Body of pancreas (tissue), 4 donors: Measurements from ENCODE around the gene MROH9. TPM values are rescaled to one million over a fixed set of nuclear protein-coding genes. Genes with fewer than 3 reads are reported as not detected.

Experiments used
- ATAC-seq: fragments of 150-250 bp; one replicate; pipeline ENCODE4 v1.9.1; 2016
- DNase-seq, 4 donors: peaks; one replicate each; pipeline ENCODE4 v3.0.0-alpha.2; 2019
- H3K27ac ChIP-seq, 4 donors: fragments of 200-600 bp; sonication (generic); 1 replicate in 3 of 4; 2 replicates in 1 of 4; pipeline versions ENCODE4 v1.5.1 to v1.6.1; 2016 to 2019; ENCODE audit warnings: mild to moderate bottlenecking in 1 of 4, mixed read lengths in 1 of 4, moderate library complexity in 1 of 4
- H3K27me3 ChIP-seq, 2 donors: fragments of 200-600 bp; sonication (generic); one replicate each; pipeline ENCODE4 v1.6.0; 2016; ENCODE audit warnings: mild to moderate bottlenecking in 1 of 2
- H3K36me3 ChIP-seq, 2 donors: fragments of 200-600 bp; sonication (generic); replicated peaks in 1 of 2; 2 replicates each; pipeline ENCODE4 v1.5.1; 2016; ENCODE audit warnings: low read depth in 2 of 2; ENCODE audit not compliant: insufficient read depth in 1 of 2
- H3K4me1 ChIP-seq: fragments of 200-600 bp; sonication (generic); one replicate; pipeline ENCODE4 v1.6.0; 2016
- H3K4me3 ChIP-seq, 2 donors: fragments of 200-600 bp; sonication (generic); 1 replicate in 1 of 2; 2 replicates in 1 of 2; pipeline ENCODE4 v1.5.1; 2016 to 2019
- H3K9me3 ChIP-seq, 3 donors: fragments of 200-600 bp; sonication (generic); 1 replicate in 2 of 3; 2 replicates in 1 of 3; pipeline ENCODE4 v1.5.1; 2016
- POLR2A ChIP-seq, 3 donors: fragments of 450-650 bp; IDR thresholded peaks; one replicate each; pipeline ENCODE4 v1.6.1; 2016; ENCODE audit warnings: antibody characterized with exemption in 3 of 3, mild to moderate bottlenecking in 2 of 3
- WGBS, 2 donors: methylation state at CpG; one replicate each; pipeline ENCODE4 v1.1.5; 2017; 5-methylcytosine and 5-hydroxymethylcytosine counted together
- intact Hi-C: fragments of 100-400 bp; cut with DNase I; formaldehyde crosslinking; loops from one replicate; pipeline ENCODE4 v1.15.1; 2023
- microRNA counts, 2 donors: library from miRNA; unstranded; fragments of <30 nt; microRNA quantifications; one replicate each; lab custom pipeline; 2017
- microRNA-seq, 2 donors: library from miRNA; unstranded; fragments of <30 nt; microRNA quantifications; one replicate each; pipeline ENCODE4, GENCODE V29; 2016; ENCODE audit warnings: borderline number of aligned reads in 2 of 2, borderline replicate concordance in 2 of 2
- small RNA-seq: library from RNA; depleted of rRNA; stranded (forward); fragments of <200 nt; gene quantifications from one replicate; pipeline ENCODE3, GENCODE V24; 2016
- total RNA-seq, 2 donors: library from RNA; depleted of rRNA; stranded (reverse); fragments of >200 nt; gene quantifications; one replicate each; pipeline ENCODE4 v1.1.0, GENCODE V29; 2016
- TF ChIP-seq, protein P1 (sequence below), 7 experiments: fragments of 450-650 bp in 4 of 7; fragments of 200-600 bp in 3 of 7; sonication (generic) in 3 of 7; IDR thresholded peaks; one replicate each; pipeline ENCODE4 v1.5.1; 2016 to 2019; ENCODE audit warnings: antibody characterized with exemption in 7 of 7

The MROH9 gene
- total RNA-seq, 2 donors from 2014 or later, result not detected

DNA sequence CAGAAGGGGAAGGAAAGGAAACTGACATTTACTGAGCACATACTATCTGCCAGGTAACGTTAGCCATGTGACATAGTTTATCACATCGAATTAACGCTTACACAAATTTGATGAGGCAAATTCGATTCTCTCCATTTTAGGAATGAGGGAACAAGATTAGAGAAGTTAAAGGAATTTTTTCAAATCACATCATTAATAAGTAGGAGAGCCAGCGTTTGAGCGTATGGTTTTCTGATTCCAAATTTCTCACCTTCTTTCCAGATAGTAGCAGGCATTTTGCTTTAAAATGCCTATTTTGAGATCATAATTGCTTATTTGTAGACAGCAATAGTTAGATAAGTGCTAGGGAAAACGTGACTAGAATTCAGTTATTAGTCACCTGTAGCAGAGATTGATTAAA, 174.6 kb downstream of the MROH9 start:
- intact Hi-C loops, result no loop called here
- WGBS, 2 donors, result 71 to 72% methylated on average over 7 of the region's 7 CpGs
- no peak for TF ChIP-seq POLR2A (IDR thresholded peaks at IDR 0.05)
- TF ChIP-seq, protein P1, sequence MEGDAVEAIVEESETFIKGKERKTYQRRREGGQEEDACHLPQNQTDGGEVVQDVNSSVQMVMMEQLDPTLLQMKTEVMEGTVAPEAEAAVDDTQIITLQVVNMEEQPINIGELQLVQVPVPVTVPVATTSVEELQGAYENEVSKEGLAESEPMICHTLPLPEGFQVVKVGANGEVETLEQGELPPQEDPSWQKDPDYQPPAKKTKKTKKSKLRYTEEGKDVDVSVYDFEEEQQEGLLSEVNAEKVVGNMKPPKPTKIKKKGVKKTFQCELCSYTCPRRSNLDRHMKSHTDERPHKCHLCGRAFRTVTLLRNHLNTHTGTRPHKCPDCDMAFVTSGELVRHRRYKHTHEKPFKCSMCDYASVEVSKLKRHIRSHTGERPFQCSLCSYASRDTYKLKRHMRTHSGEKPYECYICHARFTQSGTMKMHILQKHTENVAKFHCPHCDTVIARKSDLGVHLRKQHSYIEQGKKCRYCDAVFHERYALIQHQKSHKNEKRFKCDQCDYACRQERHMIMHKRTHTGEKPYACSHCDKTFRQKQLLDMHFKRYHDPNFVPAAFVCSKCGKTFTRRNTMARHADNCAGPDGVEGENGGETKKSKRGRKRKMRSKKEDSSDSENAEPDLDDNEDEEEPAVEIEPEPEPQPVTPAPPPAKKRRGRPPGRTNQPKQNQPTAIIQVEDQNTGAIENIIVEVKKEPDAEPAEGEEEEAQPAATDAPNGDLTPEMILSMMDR (IDR thresholded peaks at IDR 0.05), result no peak

DNA sequence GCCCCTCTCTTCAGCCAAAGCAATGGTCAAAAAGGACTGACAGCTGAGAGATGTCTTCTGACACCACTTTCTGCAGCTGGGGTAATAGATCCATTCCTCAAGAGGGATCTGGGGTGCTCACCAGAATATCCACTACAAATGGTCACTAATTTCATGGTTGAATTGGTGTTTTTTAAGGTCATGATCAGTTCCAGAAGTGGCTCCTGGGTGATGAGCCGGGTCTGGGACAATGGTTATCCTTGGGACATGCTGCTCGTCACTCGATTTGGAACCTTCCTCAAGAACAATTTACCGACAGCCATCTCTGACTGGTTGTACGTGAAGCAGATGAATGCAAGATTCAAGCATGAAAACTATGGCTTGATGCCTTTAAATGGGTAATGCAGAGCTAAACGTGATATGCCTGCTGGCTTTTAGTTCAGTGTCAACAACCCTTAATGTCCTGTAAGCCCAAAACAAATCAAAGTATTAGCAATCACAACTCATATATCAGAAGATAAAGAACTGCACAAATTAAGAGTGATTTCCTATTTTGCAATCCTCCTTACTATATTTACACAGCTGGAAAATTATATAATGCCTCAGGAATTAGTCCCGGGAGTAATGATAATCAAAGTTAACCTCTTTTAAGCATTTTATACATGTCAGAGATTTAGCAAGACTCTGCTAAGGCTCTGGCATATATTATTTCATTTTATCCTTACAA, 175.4 kb downstream of the MROH9 start:
- Histone ChIP-seq H3K9me3 (no peaks in the 10 kb centered on the region), H3K27ac (no peak overlapping the region), H3K4me3 (no peak overlapping the region), H3K4me1 (no peaks in the 10 kb centered on the region), H3K36me3 (no peaks in the 10 kb centered on the region), H3K27me3 (no peaks in the 10 kb centered on the region)
- ATAC-seq (no peak), DNase-seq (no peak)
- TF ChIP-seq POLR2A (IDR thresholded peaks at IDR 0.05), result no peak
- TF ChIP-seq, protein P1 (IDR thresholded peaks at IDR 0.05), result no peak
- WGBS, 2 donors, result 50 to 57% methylated on average over 7 of the region's 7 CpGs
- intact Hi-C loops, result no loop called here

More for the DNA sequence above, 174.6 kb downstream of the MROH9 start:
- H3K36me3 ChIP-seq, result no peaks in the 10 kb centered on the region
- no peak overlapping the region for H3K4me3 ChIP-seq
- ATAC-seq (no peak), DNase-seq (no peak)
- H3K9me3 ChIP-seq, result no peaks in the 10 kb centered on the region
- no peaks in the 10 kb centered on the region for H3K4me1 ChIP-seq
- H3K27me3 ChIP-seq, result no peaks in the 10 kb centered on the region
- H3K27ac ChIP-seq, result no peak overlapping the region

DNA sequence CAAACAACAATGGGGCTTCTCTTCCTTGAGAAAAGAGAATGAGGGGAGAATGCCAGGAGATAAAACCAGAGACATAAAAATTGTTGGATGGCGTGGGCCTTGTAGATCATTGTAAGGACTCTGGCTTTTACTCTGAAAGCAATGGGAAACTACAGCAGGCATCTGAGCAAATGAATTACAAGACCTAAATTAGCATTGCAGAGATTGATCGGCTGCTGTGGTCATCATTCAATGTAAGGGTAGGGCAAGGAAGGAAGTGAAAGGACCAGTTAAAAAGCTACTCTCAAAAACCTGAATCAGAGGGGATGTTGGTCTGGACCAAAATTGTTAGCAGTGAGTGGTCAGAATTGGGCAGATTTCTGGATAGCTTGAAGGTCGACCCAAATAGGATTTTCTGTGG, 176.8 kb downstream of the MROH9 start:
- no peaks in the 10 kb centered on the region for H3K27me3 ChIP-seq
- no peaks in the 10 kb centered on the region for H3K36me3 ChIP-seq
- DNase-seq (no peak), ATAC-seq (no peak)
- H3K27ac ChIP-seq, result no peak overlapping the region
- TF ChIP-seq, protein P1 (IDR thresholded peaks at IDR 0.05), result no peak
- TF ChIP-seq POLR2A (IDR thresholded peaks at IDR 0.05), result no peak
- no peak overlapping the region for H3K4me3 ChIP-seq
- 59 to 63% methylated on average over 3 of the region's 3 CpGs for WGBS, 2 donors
- intact Hi-C loops, result no loop called here
- H3K9me3 ChIP-seq, result no peaks in the 10 kb centered on the region
- H3K4me1 ChIP-seq, result no peaks in the 10 kb centered on the region

DNA sequence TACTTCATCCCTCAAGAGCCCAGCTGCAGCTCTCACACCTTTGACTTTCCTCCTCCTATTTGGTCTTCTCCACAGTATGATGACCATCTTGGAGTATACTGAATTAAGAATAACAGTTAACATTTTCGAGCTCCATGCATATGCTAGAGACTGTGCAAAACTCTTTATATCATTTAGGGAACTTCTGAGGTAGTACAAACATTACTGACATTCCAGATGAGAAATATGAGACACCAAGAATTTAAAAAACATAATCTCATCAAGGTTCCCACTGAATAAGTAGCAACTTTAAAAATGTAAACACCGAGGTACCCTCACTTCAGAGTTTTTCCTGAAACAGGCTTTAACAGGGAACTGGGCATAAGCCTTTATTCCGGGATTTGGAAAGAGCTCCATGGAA, 178.0 kb downstream of the MROH9 start:
- DNase-seq (no peak), ATAC-seq (no peak)
- Histone ChIP-seq H3K4me3 (no peak overlapping the region), H3K9me3 (no peaks in the 10 kb centered on the region), H3K27me3 (no peaks in the 10 kb centered on the region), H3K4me1 (no peaks in the 10 kb centered on the region), H3K36me3 (no peaks in the 10 kb centered on the region), H3K27ac (no peak overlapping the region)
- no peak for TF ChIP-seq POLR2A (IDR thresholded peaks at IDR 0.05)
- TF ChIP-seq, protein P1 (IDR thresholded peaks at IDR 0.05), result no peak
- intact Hi-C loops, result no loop called here
- WGBS, 2 donors, result 53 to 56% methylated on average over 3 of the region's 3 CpGs

MicroRNAs encoded within 50 kb of the gene (microRNA counts, 767-probe panel; counts per million panel counts)
- microRNA hsa-miR-1295a (lab: Ali Mortazavi, UCI), result 0 to 736 counts per million in 2 donors

Small RNA genes within 50 kb of the gene (microRNA-seq; reads per million reads assigned to microRNA genes)
- gene MIR1295A (0 reads per million in 2 donors), gene MIR1295B (0 reads per million in 2 donors)

Small RNA genes within 50 kb of the gene (small RNA-seq; reads per million reads assigned to genes)
- gene MIR1295A, result not detected

Other genes with a start within 250 kb of the MROH9 start
- 1 to 10 TPM; 2.6 to 8.8 TPM for gene FMO3, start 155.4 kb downstream of the MROH9 start, total RNA-seq
- gene FMO2, start 249.8 kb downstream of the MROH9 start, total RNA-seq, result 10 to 100 TPM in 1 of 2 donors, 1 to 10 TPM in 1; 9.2 to 18.9 TPM